Measurements from ENCODE around the gene XXYLT1. TPM values are rescaled to one million over a fixed set of nuclear protein-coding genes. Genes with fewer than 3 reads are reported as not detected.

XXYLT1 gene
- total RNA-seq, 1 experiment from 2014 or later = 53.9 TPM

- no peak overlapping the region for H3K27ac ChIP-seq (ENCODE audit: low read depth, low read length, poor library complexity, severe bottlenecking)
- intact Hi-C loops (cut with micrococcal nuclease; ENCODE audit: unreplicated experiment) = no loop called here
- no peaks in the 10 kb centered on the region for H3K4me1 ChIP-seq (ENCODE audit: insufficient read depth, low read length, poor library complexity, severe bottlenecking)
- peaks cover 11% of the 10 kb centered on the region for H3K36me3 ChIP-seq (ENCODE audit: insufficient read depth, low read length, poor library complexity, severe bottlenecking)
- POLR2A ChIA-PET (ENCODE audit: low non-redundant PET) = interaction anchor here (0.6 kb wide), 1 partner anchor 15 kb away, joined by 3 read pairs; no protein-coding TSS in a partner anchor
- CTCF ChIA-PET = no interaction called here
- no peak overlapping the region for H3K4me3 ChIP-seq (ENCODE audit: low read depth, low read length, poor library complexity, severe bottlenecking)
- no peak for TF ChIP-seq EZH2 (IDR thresholded peaks at IDR 0.05; ENCODE audit: borderline replicate concordance, low read depth, low read length, poor library complexity, severe bottlenecking)
- TF ChIP-seq, protein P1, sequence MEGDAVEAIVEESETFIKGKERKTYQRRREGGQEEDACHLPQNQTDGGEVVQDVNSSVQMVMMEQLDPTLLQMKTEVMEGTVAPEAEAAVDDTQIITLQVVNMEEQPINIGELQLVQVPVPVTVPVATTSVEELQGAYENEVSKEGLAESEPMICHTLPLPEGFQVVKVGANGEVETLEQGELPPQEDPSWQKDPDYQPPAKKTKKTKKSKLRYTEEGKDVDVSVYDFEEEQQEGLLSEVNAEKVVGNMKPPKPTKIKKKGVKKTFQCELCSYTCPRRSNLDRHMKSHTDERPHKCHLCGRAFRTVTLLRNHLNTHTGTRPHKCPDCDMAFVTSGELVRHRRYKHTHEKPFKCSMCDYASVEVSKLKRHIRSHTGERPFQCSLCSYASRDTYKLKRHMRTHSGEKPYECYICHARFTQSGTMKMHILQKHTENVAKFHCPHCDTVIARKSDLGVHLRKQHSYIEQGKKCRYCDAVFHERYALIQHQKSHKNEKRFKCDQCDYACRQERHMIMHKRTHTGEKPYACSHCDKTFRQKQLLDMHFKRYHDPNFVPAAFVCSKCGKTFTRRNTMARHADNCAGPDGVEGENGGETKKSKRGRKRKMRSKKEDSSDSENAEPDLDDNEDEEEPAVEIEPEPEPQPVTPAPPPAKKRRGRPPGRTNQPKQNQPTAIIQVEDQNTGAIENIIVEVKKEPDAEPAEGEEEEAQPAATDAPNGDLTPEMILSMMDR (conservative IDR thresholded peaks at IDR 0.05; ENCODE audit: low read depth, low read length) = no peak
- peaks cover 9% of the 10 kb centered on the region for H3K9me3 ChIP-seq (ENCODE audit: low read depth, low read length, poor library complexity, severe bottlenecking)
- no TSS peak for BruUV-seq (replicated peaks)
- no peaks in the 10 kb centered on the region for H3K27me3 ChIP-seq (replicated peaks; ENCODE audit: insufficient read depth, low read depth, low read length, poor library complexity)
- DNase-seq (ENCODE audit: low spot score) = no peak
Observed at GRCh38 chr3:195137638-195138588, 133.0 kb downstream of the XXYLT1 start.

DNA sequence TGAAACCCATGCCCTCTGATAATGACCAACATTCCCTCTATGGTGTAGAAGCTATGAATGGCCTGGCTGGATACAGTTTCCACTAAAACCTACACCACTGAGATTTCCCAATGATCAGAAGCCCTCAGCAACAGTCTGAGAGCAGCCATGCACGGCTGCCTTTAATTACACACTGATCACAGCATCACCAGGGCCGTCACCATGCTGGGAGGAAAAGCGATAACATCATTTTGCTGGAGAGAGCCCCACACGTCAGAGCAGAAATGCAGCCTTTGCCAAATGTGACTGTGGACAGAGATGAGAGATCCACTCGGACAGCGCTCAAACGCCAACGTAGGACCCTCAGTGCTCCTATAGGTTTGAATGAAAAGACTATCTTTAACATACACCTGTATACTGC is 135.0 kb downstream of the XXYLT1 start:
- H3K36me3 ChIP-seq (ENCODE audit: insufficient read depth, low read length, poor library complexity, severe bottlenecking) = peaks cover 1% of the 10 kb centered on the region
- ChIA-PET POLR2A (ENCODE audit: low non-redundant PET) (no interaction called here), CTCF (no interaction called here)
- no peak for TF ChIP-seq EZH2 (IDR thresholded peaks at IDR 0.05; ENCODE audit: borderline replicate concordance, low read depth, low read length, poor library complexity, severe bottlenecking)
- TF ChIP-seq, protein P1 (conservative IDR thresholded peaks at IDR 0.05; ENCODE audit: low read depth, low read length) = no peak
- peaks cover 6% of the 10 kb centered on the region for H3K9me3 ChIP-seq (ENCODE audit: low read depth, low read length, poor library complexity, severe bottlenecking)
- no peaks in the 10 kb centered on the region for H3K4me1 ChIP-seq (ENCODE audit: insufficient read depth, low read length, poor library complexity, severe bottlenecking)
- no peak for DNase-seq (ENCODE audit: low spot score)
- BruUV-seq (replicated peaks) = no TSS peak
- no peaks in the 10 kb centered on the region for H3K27me3 ChIP-seq (replicated peaks; ENCODE audit: insufficient read depth, low read depth, low read length, poor library complexity)
- H3K4me3 ChIP-seq (ENCODE audit: low read depth, low read length, poor library complexity, severe bottlenecking) = no peak overlapping the region
- intact Hi-C loops (cut with micrococcal nuclease; ENCODE audit: unreplicated experiment) = no loop called here
- no peak overlapping the region for H3K27ac ChIP-seq (ENCODE audit: low read depth, low read length, poor library complexity, severe bottlenecking)

GRCh38 chr3:195134431-195134830 is 136.5 kb downstream of the XXYLT1 start:
- intact Hi-C loops (cut with micrococcal nuclease; ENCODE audit: unreplicated experiment) = no loop called here
- no peak overlapping the region for H3K27ac ChIP-seq (ENCODE audit: low read depth, low read length, poor library complexity, severe bottlenecking)
- CTCF ChIA-PET = no interaction called here

More at GRCh38 chr3:195134431-195134830, 136.5 kb downstream of the XXYLT1 start:
- no peak for TF ChIP-seq EZH2 (IDR thresholded peaks at IDR 0.05; ENCODE audit: borderline replicate concordance, low read depth, low read length, poor library complexity, severe bottlenecking)
- TF ChIP-seq, protein P1 (conservative IDR thresholded peaks at IDR 0.05; ENCODE audit: low read depth, low read length) = no peak
- Histone ChIP-seq H3K36me3 (ENCODE audit: insufficient read depth, low read length, poor library complexity, severe bottlenecking) (no peaks in the 10 kb centered on the region), H3K27me3 (replicated peaks; ENCODE audit: insufficient read depth, low read depth, low read length, poor library complexity) (no peaks in the 10 kb centered on the region), H3K4me1 (ENCODE audit: insufficient read depth, low read length, poor library complexity, severe bottlenecking) (no peaks in the 10 kb centered on the region), H3K4me3 (ENCODE audit: low read depth, low read length, poor library complexity, severe bottlenecking) (no peak overlapping the region), H3K9me3 (ENCODE audit: low read depth, low read length, poor library complexity, severe bottlenecking) (no peaks in the 10 kb centered on the region)
- no peak for DNase-seq (ENCODE audit: low spot score)
- no TSS peak for BruUV-seq (replicated peaks)
- POLR2A ChIA-PET (ENCODE audit: low non-redundant PET) = no interaction called here
